KMS-11 (cell line): ENCODE measurements around the gene ZNF578.

ENCODE experiments used
- H2AFZ ChIP-seq: fragments of 200-600 bp; sonication (generic); 2 replicates; pipeline ENCODE4 v1.6.1; 2016; ENCODE audit warnings: antibody characterized with exemption, mixed run types, low read depth
- H3K27ac ChIP-seq: fragments of 200-600 bp; sonication (generic); 2 replicates; pipeline ENCODE4 v1.6.1; 2016; ENCODE audit warnings: mild to moderate bottlenecking, mixed run types
- H3K27me3 ChIP-seq: fragments of 200-600 bp; sonication (generic); 2 replicates; pipeline ENCODE4 v1.6.1; 2017; ENCODE audit warnings: mild to moderate bottlenecking, low read depth, mixed run types, moderate library complexity; ENCODE audit not compliant: insufficient read depth
- H3K36me3 ChIP-seq: fragments of 200-600 bp; sonication (generic); 2 replicates; pipeline ENCODE4 v1.6.1; 2017; ENCODE audit warnings: mild to moderate bottlenecking, mixed run types; ENCODE audit not compliant: insufficient read depth
- H3K4me1 ChIP-seq: fragments of 200-600 bp; sonication (generic); 2 replicates; pipeline ENCODE4 v1.6.1; 2016; ENCODE audit warnings: mild to moderate bottlenecking, low read depth, mixed run types; ENCODE audit not compliant: poor library complexity, severe bottlenecking
- H3K4me2 ChIP-seq: fragments of 200-600 bp; sonication (generic); 2 replicates; pipeline ENCODE4 v1.7.0; 2016; ENCODE audit warnings: mild to moderate bottlenecking, mixed run types
- H3K4me3 ChIP-seq: fragments of 200-600 bp; sonication (generic); IDR thresholded peaks from 2 replicates; pipeline ENCODE4 v1.6.1; 2017; ENCODE audit warnings: low read depth, low read length, mixed read lengths; ENCODE audit not compliant: insufficient read depth
- H3K79me2 ChIP-seq: fragments of 200-600 bp; sonication (generic); 2 replicates; pipeline ENCODE4 v1.6.1; 2016; ENCODE audit warnings: low read depth, mixed run types; ENCODE audit not compliant: insufficient read depth
- H3K9ac ChIP-seq: fragments of 200-600 bp; sonication (generic); 2 replicates; pipeline ENCODE4 v1.6.1; 2016; ENCODE audit warnings: mild to moderate bottlenecking, mixed run types
- H4K20me1 ChIP-seq: fragments of 200-600 bp; sonication (generic); 2 replicates; pipeline ENCODE4 v1.6.1; 2016; ENCODE audit warnings: mild to moderate bottlenecking, mixed run types; ENCODE audit not compliant: insufficient read depth
- CTCF ChIP-seq: fragments of 200-600 bp; sonication (generic); conservative IDR thresholded peaks from 2 replicates; pipeline ENCODE4 v1.6.1; 2017; ENCODE audit warnings: low read depth, mild to moderate bottlenecking, antibody characterized with exemption, low read length, moderate library complexity, mixed read lengths

The ZNF578 gene

GRCh38 chr19:52442179-52442578 lies 11.2 kb upstream of the ZNF578 start:
- Histone ChIP-seq H3K4me2 (no peak overlapping the region), H3K79me2 (no peaks in the 10 kb centered on the region), H3K9ac (no peak overlapping the region), H3K4me1 (no peaks in the 10 kb centered on the region), H3K27ac (no peak overlapping the region), H3K36me3 (no peaks in the 10 kb centered on the region), H2AFZ (no peak overlapping the region), H4K20me1 (no peaks in the 10 kb centered on the region), H3K27me3 (no peaks in the 10 kb centered on the region), H3K4me3 (no peak overlapping the region)
- no peak for TF ChIP-seq CTCF

GRCh38 chr19:52444506-52444905 lies 8.8 kb upstream of the ZNF578 start:
- Histone ChIP-seq H3K4me1 (no peaks in the 10 kb centered on the region), H4K20me1 (no peaks in the 10 kb centered on the region), H2AFZ (no peak overlapping the region), H3K4me3 (no peak overlapping the region), H3K79me2 (no peaks in the 10 kb centered on the region), H3K27ac (no peak overlapping the region), H3K27me3 (no peaks in the 10 kb centered on the region), H3K4me2 (no peak overlapping the region), H3K9ac (no peak overlapping the region), H3K36me3 (no peaks in the 10 kb centered on the region)
- TF ChIP-seq CTCF = no peak

- no peak overlapping the region for H3K4me2 ChIP-seq
- H3K36me3 ChIP-seq = no peaks in the 10 kb centered on the region
- 0 out of 2 replicates have a peak, but pooled peaks cover 2% of the 10 kb centered on the region for H3K27me3 ChIP-seq
- H3K4me1 ChIP-seq = no peaks in the 10 kb centered on the region
- no peak overlapping the region for H2AFZ ChIP-seq
- no peak overlapping the region for H3K9ac ChIP-seq
- H3K27ac ChIP-seq = no peak overlapping the region
- H3K4me3 ChIP-seq = no peak overlapping the region
- TF ChIP-seq CTCF = no peak
- no peaks in the 10 kb centered on the region for H3K79me2 ChIP-seq
- H4K20me1 ChIP-seq = no peaks in the 10 kb centered on the region
Observed at GRCh38 chr19:52451241-52451640, 2.1 kb upstream of the ZNF578 start.

GRCh38 chr19:52464798-52465470 lies 11.6 kb downstream of the ZNF578 start:
- H3K27me3 ChIP-seq = no peaks in the 10 kb centered on the region
- no peaks in the 10 kb centered on the region for H3K79me2 ChIP-seq
- no peak overlapping the region for H3K27ac ChIP-seq
- H4K20me1 ChIP-seq = no peaks in the 10 kb centered on the region
- no peak overlapping the region for H3K9ac ChIP-seq
- no peaks in the 10 kb centered on the region for H3K4me1 ChIP-seq
- H3K4me3 ChIP-seq = no peak overlapping the region
- H2AFZ ChIP-seq = no peak overlapping the region
- H3K4me2 ChIP-seq = no peak overlapping the region
- no peaks in the 10 kb centered on the region for H3K36me3 ChIP-seq
- peak; percentile 64 for TF ChIP-seq CTCF
